HPDE6-E6E7 (cell line): Measurements from ENCODE around the gene LRPAP1.

ENCODE experiments used
- DNase-seq: peaks from one replicate; pipeline ENCODE4 v3.0.0; 2011; ENCODE audit warnings: missing footprints; ENCODE audit errors: extremely low spot score

The LRPAP1 gene

DNA sequence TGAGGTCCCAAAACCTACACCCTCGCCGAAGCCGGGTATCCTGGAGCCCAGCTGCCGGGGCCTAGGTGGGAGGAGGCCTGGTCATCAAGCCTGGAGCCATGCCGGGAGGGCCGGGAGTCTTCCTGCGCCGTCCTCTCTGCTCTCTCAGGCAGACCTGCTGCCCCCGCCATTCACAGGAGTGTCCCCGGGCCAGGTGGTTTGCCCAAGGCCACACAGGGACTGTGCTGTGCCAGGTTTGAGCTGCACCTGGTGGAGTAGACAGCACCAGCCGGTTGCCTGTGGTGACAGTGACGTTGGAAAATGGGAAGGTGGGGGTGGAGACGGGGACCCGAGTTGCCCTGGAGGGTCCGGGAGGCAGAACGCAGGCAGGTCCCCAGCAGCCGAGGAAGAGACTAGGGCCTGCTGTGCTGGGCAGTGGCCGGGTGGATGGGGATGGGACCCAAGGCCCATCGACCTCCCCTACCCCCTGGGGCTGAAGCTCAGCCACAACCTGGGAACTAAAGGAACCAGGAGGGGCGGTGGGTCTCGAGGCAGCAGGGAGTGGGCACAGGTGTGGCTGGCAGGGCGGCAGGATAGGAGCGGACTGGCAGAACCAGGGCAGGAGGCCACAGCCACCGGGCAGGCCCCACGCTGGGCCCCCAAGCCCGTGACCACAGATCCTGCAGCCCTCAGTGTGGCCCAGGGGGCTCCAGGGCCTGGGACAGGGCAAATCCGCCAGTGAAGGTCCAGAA is 59.6 kb downstream of the LRPAP1 start:
- DNase-seq = no peak

DNA sequence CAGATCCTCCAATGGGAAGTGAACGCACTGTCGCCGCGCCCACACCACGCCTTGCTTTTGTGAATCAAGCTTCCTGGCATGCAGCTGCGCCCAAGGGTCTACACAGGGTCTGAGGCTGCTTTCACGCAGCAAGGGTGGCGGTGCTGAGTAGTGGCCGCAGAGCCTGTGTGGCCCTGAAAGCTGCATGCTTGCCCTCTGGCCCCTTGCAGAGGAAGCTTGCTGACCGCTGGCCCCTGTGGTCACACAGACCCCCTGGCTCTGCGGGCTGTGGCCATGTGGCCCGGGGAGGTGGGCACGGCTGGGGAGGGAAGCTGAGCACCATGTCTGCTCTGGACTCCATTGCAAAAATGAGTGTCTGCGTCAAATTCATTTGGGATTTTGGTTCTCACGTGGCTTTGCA is 60.3 kb downstream of the LRPAP1 start:
- DNase-seq = no peak

DNA sequence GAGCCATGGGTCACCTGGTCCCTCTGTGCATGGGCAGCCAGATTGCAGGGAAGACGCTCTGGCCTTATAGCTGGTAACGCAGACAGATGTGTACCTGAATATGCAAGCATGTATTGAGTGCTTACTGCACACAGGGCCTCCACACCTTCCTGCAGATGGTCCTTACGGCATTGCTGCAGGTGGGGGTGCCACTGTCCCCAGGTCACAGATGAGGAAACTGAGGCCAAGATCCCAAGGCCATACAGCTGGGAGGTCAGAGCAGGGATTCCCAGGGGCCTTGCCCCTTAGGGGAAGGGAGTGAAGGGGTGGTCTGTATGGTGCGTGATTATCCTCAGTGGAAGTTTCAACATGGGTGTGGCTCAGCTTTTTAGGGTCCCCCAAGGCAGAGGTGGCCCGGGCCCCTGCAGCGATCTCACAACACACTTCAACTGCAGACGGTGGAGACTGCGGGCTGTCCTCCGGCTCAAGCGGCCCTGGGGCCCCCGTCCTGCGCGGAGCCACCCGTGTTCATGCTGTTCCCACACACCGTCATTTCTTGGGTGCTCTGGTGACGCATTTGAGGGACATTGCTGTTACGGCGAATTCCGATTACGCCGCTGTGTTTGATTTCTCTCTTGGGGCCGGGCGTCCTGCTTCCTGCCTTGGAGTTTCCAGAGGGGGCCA is 61.0 kb downstream of the LRPAP1 start:
- DNase-seq = no peak

DNA sequence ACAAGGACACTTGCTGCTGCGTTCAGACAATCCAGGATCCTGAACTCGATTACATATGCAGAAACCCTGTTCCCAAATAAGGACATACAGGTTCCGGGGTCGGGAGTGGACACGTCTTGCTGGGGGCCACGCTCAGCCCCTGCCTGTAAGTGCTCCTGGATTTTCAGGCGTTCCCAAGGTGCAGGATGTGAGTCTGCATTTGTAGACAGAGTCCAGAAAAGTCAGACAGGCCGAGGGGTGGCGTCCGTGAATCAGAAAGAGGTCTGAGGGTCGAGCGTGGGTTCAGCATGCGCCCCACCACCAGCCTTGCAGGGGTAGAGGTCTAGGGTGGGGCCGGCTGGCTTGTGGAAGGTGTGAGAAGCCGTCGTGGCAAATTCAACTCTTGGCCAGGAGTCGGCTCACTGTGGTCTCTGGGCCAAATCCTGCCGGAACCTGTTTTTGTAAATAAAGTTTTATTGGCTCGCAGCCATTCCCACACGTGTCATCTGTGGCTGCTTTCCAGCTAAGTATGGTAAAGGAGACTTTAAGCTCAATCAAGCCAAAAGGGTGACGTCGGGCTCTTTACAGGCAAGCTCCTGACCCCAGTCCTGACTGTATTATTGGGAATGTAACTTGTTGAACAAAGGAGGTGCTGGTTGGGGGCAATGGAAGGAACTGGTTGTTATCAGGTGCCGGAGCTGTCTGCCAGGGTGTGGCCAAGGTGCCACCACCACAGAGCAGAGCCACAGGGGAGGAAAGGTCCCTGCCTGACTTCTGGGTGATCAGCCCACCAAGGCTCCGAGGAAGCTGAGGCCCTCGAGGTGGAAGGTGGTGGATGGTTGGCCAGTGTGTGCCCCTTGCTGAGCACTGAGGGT is 61.8 kb downstream of the LRPAP1 start:
- no peak for DNase-seq

DNA sequence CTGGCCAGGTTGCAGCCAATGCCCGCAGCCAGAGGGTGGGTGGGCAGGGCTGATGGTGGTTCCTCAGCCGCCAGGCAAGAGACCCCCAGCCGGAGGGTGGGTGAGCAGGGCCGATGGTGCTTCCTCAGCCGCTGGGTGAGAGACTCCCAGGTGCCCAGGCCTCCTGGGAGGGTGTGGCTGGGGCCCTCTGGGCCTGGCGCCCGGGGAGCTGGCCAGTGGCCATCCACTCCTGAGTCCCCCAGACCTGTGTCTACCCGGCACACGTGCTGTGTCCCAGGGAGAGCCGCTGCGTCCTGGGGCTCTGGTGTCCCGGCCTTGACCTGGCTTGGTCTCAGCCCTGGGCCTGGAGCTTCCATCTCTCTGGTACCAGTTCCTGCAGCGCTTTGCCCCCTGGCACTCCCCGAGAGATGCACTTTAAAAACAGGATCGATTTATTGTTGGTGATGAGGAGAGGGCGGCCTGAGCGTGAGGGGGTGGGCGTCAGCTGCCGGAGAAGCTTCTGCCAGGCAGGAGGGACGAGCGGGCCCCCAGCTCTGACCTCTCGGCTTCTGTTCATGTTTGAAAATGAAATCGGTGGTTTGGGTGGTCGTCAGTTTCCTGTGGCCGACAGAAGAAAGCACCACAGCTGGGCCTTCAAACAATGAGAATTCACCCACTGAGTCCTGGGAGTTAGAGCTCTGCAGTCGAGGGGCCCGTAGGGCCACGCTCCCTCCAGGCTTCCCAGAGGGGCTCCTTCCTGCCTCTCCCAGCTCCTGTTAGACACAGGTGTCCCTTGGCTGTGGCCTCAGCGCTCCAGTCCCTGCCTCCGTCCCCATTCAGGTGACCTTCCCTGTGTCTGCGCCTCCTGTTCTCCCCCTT is 62.6 kb downstream of the LRPAP1 start:
- DNase-seq = no peak

DNA sequence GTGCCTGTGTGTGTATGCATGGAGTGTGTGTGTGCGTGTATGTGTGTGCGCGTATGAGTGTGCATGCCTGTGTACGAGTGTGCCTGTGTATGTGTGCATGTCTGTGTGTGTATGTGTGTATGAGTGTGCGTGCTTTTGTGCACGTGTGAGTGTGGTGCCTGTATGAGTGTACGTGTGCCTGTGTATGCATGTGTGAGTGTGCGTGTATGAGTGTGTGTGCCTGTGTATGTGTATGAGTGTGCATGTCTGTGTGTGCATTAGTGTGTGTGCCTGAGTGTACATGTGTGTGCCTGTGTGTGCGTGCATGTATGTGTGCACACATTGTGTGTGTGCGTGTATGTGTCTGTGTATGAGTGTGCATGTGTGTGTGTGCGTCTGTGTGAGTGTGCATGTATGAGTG is 63.4 kb downstream of the LRPAP1 start:
- DNase-seq = no peak

DNA sequence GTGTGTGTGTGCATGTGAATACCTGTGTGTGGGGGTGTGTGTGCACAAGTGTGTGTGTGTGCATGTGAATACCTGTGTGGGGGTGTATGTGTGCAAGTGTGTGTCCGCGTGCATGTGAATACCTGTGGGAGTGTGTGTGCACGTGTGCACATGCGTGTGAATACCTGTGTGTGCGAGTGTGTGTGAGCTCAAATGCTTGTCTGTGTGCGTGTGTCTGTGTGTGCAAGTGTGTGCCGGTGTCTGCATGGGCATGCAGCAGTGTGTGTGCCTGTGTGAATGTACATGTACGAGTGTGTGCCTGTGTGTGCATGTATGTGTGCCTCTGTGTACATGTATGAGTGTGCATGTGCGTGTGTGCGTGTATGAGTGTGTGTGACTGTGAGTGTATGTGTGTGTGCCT is 64.1 kb downstream of the LRPAP1 start:
- DNase-seq = no peak

DNA sequence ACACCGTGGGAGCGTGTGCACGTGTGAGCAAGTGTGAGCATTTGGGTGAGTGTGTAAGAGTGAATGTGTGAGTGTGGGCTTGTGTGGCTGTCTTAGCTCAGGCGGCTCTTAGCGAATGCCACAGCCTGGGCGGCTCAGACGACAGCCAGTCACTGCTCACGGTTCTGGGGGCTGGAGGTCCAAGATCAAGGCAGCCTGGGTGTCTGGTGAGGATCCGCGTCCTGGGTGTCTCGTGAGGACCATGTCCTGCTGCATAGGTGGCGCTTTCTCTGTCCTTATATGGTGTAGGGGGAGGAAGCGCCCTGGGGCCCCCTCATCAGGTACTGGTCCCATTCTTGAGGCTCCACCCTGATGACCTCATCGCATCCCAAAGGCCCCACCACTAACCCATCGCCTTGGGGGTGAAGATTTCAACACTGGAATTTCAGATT is 64.6 kb downstream of the LRPAP1 start:
- no peak for DNase-seq

DNA sequence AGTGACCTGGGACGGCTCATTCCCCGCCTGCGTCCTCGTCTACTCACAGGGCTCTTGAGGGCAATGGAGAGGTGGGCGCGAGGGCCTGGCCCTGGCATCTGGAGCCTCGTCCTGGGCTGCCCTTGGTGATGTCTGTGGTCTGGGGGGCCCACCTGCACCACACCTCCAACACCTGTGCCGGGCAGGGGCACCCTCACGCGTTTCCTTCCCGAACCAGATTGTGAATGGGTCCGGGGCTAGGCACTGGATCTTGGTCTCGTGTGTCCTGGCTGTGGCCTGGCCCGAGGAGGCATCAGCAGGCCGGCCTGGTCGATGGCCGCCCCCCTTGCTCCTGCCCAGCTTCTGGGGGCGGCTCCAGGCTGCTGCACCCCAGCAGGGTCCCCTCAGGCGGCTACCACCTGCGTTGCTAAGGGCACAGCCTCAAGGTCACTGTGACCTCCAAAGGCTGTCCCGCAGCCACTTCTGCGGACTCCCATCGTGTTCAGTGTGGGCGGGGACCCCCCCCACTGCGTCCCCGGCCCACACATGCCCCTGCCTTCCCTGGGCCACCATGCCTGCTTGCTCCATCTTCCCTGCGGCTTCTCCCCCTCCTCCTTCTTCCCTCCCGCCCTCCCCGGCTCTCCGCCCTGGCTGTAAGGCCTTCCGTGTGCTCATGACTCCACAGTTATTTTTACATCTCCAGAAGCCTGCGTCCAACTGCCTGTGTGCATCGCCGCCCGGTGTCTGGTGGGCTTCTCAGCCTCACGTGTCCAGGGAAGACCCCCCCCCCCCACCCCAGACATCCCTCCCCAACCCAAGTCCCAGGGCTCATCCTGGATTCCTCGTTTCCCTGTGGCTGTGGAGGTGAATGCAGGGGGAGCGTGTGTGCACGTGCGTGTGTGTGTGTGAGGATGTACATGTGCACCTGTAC is 65.3 kb downstream of the LRPAP1 start:
- no peak for DNase-seq

DNA sequence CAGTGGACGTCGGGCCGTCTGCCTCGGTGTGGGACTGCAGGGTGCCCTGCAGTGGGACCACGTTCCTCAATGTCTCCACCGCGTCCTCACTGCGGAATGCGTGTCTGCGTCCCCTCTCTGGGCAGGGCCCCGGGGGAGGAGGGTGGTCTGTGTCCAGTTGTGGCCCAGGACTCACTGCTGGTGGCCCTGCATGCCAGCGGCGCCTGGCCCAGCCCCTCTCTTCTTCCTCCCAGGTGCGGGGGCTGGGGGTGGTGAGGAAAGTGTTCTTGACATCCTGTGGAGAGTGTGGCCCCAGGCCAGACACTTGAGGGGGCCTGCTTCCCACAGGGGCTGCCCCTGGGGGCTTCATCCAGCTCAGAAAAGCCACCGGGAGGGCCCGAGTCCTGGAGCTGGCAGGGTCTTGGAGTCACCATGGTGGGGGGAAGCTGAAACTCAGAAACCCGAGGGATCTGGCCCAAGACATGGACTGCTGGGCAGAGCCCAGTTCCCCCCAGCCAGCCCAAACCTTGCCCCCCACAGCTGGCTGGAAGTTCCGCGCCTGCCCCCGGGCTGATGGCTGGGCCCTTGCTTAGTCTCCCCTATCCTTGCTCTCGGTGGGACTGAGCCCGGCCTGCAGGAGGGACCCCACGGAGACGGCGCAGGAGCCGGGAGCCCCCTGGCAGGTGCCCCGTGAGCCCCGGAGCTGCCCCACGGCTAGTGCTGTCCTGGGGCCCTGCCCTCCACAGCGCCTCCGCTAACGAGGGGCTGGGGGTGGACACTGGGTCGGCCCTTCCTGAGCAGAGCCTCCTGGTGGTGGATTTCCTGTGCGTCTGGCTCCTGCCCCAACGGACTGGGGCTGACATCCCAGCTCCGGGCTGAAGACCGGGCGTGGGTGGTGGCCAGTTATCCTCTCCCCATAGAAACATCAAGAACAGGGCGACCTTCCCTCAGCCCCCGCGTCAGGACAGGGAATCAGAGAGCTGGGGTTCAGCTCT is 66.2 kb downstream of the LRPAP1 start:
- no peak for DNase-seq

DNA sequence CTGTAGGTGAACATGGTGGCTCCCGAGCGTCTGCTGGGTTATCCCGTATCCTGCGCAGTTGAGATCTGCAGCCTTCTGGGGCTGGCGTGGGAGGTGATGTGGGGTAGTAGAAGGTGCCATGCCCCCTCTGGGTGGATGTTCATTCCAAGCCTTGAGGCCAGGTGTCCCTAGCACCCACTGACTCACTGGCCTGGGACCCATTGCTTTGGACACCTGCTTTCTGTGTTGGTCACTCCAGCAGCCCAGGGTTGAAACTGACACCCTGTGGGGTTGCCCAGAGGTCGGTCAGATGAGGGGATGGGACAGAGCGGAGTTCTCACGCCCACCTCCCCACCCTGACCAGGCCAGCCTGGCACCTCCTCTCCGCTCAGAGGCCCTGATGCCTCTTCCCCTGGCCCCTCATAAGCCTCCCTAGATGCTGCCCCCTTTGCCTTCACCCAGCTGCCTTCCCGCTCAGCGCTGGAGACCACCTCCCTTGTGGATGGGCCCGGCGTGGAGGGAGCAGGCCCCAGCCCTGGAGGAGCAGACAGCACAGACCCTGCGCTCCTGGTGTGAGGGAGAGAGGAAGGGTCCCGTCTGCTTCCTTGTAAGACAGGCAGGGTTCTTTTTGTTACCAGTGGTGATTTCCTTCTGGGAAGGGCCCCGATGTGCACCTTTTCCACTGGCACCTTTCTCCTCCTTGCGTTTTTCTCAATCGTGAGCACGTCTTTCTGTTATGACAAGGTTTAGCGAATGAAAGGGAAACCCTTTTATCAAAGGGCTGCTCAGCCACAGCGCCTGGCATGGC is 67.1 kb downstream of the LRPAP1 start:
- DNase-seq = no peak

DNA sequence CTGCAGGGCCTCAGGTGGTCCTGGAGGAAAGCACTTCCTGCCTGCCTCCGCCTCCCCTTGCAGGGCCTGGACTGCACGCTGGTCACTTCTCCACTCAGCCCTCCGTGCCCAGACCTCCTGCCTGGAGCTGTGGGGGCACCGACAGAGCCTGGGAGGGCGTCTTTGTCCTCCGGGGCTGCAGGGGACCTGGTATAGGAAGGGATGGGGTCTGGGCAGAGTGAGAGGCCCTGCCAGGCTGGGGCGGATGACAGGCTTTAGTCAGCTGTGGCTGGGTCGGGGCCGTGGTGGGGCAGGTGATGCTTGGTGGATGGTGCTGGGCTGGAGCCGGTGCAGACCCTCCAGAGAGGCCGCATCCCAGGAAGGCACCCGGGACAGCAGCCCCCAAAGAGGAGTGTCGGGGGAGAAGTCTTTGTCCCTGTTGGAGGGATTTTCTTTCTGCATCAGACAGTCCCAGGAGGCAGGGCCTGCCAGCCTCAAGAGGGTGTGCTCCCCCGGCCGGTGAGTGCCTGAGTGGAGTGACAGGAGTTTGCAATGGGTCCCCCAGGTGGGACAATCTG is 67.8 kb downstream of the LRPAP1 start:
- no peak for DNase-seq

DNA sequence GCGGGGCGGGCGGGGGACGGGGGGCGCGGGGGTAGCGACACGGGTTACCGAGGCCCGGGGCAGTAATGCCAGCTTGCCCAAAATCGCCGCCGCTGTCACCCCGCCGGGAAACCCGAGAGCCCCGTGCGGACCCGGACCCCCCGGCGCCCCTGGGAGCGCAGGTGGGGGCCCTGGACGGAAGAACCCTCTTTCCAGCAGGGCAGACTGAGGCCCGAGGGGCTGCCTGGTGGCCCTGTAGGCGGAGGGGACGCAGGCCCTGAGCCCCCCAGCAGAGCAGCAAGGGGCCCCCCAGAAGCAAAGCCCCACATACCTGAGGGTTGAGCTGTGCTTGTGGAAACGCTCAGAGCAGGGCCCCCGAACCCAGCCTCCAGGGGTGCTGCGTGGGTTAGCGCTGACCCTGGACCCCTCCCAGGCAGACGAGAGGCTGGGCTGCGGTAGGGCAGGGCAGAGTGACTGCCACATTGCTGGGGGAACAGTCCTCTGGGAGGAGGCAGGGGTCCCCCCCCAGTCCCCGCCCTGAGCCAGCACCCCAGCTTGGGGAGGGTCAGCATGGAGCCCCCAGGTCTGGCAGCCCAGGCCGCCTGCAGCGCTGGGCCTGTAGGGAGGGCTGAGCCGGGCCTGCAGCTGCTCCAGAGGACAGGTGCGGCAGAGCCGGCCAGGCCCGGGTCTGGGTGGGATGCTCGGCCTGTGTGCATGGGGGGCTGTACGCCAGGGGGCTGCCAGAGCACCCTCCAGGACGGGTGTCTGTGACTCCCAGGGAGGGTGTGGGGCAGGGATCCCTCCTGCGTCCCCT is 68.5 kb downstream of the LRPAP1 start:
- DNase-seq = no peak

DNA sequence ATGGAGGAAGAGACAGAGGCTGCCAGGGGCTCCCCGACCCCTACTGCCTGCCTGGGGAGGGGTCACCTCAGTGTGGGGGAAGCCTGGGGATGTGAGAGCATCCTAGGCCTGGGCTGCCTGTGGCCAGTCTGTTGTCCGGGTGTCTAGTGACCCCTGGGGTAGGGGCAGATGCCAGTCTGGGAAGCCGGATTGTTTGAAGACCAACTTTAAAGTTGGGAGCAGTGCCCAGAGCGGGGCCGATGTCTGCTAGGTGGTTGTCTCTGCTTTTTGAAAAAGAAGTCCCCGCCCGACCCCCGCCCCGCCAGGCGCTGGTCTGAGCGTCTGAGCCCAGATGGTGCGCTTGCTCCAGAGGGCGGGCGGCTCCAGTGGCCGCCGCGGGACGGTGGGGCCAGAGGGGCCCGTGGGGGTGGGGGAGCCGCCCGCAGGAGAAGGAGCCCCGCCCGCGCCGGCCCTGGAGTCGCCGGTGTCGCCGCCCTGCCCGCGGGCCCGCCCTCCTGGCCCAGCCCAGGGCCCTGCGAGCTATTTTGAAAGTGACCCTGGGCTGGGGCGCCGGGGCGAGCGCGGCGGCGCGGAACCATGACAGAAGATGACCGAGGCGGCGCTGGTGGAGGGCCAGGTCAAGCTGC is 69.3 kb downstream of the LRPAP1 start, which contains the start of gene DOK7:
TSS of gene DOK7 (plus strand) at position 517 of the 626 bp plus-strand sequence. CDS start at position 587, 70 bp downstream.
- DNase-seq = no peak

DNA sequence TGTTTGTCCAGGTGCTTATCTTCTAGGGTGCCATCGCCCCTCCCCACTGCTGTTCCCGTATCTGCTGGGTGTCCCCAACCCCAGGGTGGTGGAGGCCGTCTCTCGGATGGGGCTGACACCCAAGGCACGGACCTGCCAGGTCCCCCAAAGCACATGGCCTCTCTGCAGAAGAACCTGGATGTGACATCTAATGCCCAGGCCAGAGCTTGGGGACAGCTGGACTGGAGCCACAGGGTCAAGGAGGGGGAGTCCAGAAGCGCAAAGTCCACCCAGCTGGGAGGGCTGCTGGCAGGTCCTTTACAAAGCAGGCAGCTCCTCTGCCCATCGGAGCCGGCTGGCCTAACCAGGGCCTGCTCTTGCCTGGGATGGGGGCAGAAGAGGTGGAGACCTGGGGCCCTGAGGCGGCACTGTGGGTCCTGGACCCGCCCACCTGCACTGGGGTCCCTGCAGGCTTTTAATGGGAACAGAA is 69.9 kb downstream of the LRPAP1 start:
- DNase-seq = no peak

DNA sequence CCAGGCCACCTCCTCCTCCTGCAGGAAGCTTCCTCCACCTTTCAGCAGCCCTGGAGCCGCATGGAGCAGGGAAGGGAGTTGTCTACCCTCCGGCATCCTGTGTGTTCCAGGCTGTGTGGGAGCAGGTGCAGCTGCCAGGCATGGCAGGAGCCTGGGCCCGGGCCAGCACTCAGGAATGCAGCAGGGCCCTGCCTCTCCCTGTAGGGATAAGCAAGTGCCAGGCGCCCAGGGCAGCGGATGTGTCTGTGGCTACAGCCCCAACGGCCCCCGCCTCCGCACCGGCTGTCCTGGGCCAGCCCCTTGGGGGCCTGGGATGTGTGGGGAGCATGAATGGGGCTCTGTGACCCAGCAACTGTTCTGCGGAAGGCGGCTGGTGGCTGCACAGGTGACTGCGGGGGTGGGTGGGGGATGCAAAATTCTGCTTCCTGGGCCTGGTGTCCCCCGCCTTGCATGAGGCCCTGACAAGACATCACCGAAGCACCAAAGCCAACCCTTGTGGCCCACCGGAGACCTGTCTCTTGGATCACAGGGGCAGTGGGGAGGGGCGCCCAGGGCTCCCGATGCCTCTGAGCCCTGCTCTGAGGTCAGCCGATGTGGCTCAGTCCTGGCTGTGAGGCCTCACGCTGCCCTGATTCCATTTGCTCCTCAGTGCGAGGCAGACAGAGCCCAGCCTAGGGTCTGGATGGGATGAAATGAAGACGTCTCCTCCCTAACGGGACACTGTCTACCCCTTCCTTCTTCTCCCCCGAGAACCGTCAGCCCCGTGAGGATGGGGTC is 70.5 kb downstream of the LRPAP1 start:
- DNase-seq = no peak
